ENCODE data around the gene CMTM2. TPM values are rescaled to one million over a fixed set of nuclear protein-coding genes. Genes with fewer than 3 reads are reported as not detected.

The CMTM2 gene
- total and polyA plus RNA-seq, 12 donors: 0.33 to 0.95 (median 0.63) TPM; not detected in 8

- Histone ChIP-seq H3K4me1 (peaks cover 0 to 27% (median 18%) of the 10 kb centered on the region in 9 donors), H3K9me3 (no peaks in the 10 kb centered on the region), H3K27me3 (no peaks in the 10 kb centered on the region), H3K4me3 (no peak overlapping the region), H3K27ac (no peak overlapping the region), H3K36me3 (peaks cover 0 to 45% (median 0%) of the 10 kb centered on the region in 9 donors)
- no peak for TF ChIP-seq CTCF (IDR thresholded peaks at IDR 0.05)
- ATAC-seq (peak in 1 of 8 donors; percentile 14), DNase-seq (no peak)
- intact Hi-C loops (cut with DNase I): loop anchor here in 1 of 10 donors (10.0 kb wide), 1 partner anchor 247 kb away; no protein-coding TSS in a partner anchor
- 68 to 70% methylated on average over 7 of the region's 7 CpGs for WGBS, 2 donors
These were observed 38.5 kb downstream of the CMTM2 start for GRCh38 chr16:66617728-66618127.

- Histone ChIP-seq H3K27ac (peak overlapping the region in 1 of 10 donors; percentile 26), H3K4me3 (no peak overlapping the region), H3K9me3 (no peaks in the 10 kb centered on the region), H3K4me1 (peaks cover 0 to 27% (median 18%) of the 10 kb centered on the region in 9 donors), H3K36me3 (peaks cover 0 to 34% (median 0%) of the 10 kb centered on the region in 9 donors), H3K27me3 (no peaks in the 10 kb centered on the region)
- TF ChIP-seq CTCF (IDR thresholded peaks at IDR 0.05): no peak
- no peak for DNase-seq
- WGBS, 2 donors: 76 to 83% methylated on average over 10 of the region's 10 CpGs
- intact Hi-C loops (cut with DNase I): loop anchor here in 1 of 10 donors (10.0 kb wide), 1 partner anchor 246 kb away; no protein-coding TSS in a partner anchor
- ATAC-seq: peak in 6 of 8 donors; percentile 22 to 71 (median 43)
These were observed 39.5 kb downstream of the CMTM2 start for GRCh38 chr16:66618588-66619375.

GRCh38 chr16:66619534-66620428 lies 40.5 kb downstream of the CMTM2 start:
- no peak for TF ChIP-seq CTCF (IDR thresholded peaks at IDR 0.05)
- peak in 5 of 8 donors; percentile 12 to 48 (median 37) for ATAC-seq
- Histone ChIP-seq H3K27ac (peak overlapping the region in 2 of 10 donors; percentile 8 to 13), H3K27me3 (no peaks in the 10 kb centered on the region), H3K4me1 (peaks cover 0 to 27% (median 18%) of the 10 kb centered on the region in 9 donors), H3K36me3 (peaks cover 0 to 25% (median 0%) of the 10 kb centered on the region in 9 donors), H3K9me3 (no peaks in the 10 kb centered on the region), H3K4me3 (no peak overlapping the region)
- no peak for DNase-seq
- WGBS, 2 donors: 65 to 70% methylated on average over 12 of the region's 12 CpGs
- intact Hi-C loops (cut with DNase I): loop anchor here in 1 of 10 donors (10.0 kb wide), 1 partner anchor 245 kb away; no protein-coding TSS in a partner anchor

GRCh38 chr16:66620429-66620795 lies 41.1 kb downstream of the CMTM2 start:
- DNase-seq (no peak), ATAC-seq (peak in 1 of 8 donors; percentile 10)
- H3K27me3 ChIP-seq: no peaks in the 10 kb centered on the region
- WGBS, 2 donors: 79 to 86% methylated on average over 8 of the region's 8 CpGs
- H3K4me1 ChIP-seq: peaks cover 0 to 27% (median 18%) of the 10 kb centered on the region in 9 donors
- intact Hi-C loops (cut with DNase I): no loop called here
- no peaks in the 10 kb centered on the region for H3K9me3 ChIP-seq
- H3K4me3 ChIP-seq: no peak overlapping the region
- peak overlapping the region in 2 of 10 donors; percentile 8 to 13 for H3K27ac ChIP-seq
- no peak for TF ChIP-seq CTCF (IDR thresholded peaks at IDR 0.05)
- peaks cover 0 to 25% (median 0%) of the 10 kb centered on the region in 9 donors for H3K36me3 ChIP-seq

All from heart right ventricle (tissue), 16 donors.